Upper lobe of left lung (tissue), 4 donors: ENCODE data around the gene SLC2A10.

Experiments used
- CTCF ChIP-seq, 6 experiments: fragments of 450-650 bp in 4 of 6; fragments of 200-600 bp in 2 of 6; sonication (generic) in 2 of 6; IDR thresholded peaks; one replicate each; pipeline ENCODE4 v1.5.1; 2016 to 2019; ENCODE audit warnings: antibody characterized with exemption in 6 of 6
- EP300 ChIP-seq, 4 donors: sonication (generic); formaldehyde crosslinking; IDR thresholded peaks; one replicate each; pipeline ENCODE4 v1.5.1; 2017; ENCODE audit warnings: antibody characterized with exemption in 4 of 4, control low read depth in 2 of 4
- POLR2A ChIP-seq, 4 donors: fragments of 450-650 bp; IDR thresholded peaks; one replicate each; pipeline ENCODE4 v1.5.1; 2016 to 2017; ENCODE audit warnings: antibody characterized with exemption in 4 of 4, mild to moderate bottlenecking in 2 of 4
- POLR2AphosphoS5 ChIP-seq, 2 donors: sonication (generic); formaldehyde crosslinking; IDR thresholded peaks; one replicate each; pipeline ENCODE4 v1.5.1; 2017; ENCODE audit warnings: antibody characterized with exemption in 2 of 2

GRCh38 chr20:46690219-46691106 lies 19.0 kb upstream of the SLC2A10 start:
- TF ChIP-seq EP300 (IDR thresholded peaks at IDR 0.05) = no peak
- no peak for TF ChIP-seq POLR2AphosphoS5 (IDR thresholded peaks at IDR 0.05)
- TF ChIP-seq POLR2A (IDR thresholded peaks at IDR 0.05) = no peak
- no peak for TF ChIP-seq CTCF (IDR thresholded peaks at IDR 0.05)
